Measurements from ENCODE around the gene GABRQ.
"Not testable (repeated sequence)": the region's sequence is repeated elsewhere in the genome, so short reads cannot be mapped to it uniquely, and the experiment has no call there.

GABRQ gene

DNA sequence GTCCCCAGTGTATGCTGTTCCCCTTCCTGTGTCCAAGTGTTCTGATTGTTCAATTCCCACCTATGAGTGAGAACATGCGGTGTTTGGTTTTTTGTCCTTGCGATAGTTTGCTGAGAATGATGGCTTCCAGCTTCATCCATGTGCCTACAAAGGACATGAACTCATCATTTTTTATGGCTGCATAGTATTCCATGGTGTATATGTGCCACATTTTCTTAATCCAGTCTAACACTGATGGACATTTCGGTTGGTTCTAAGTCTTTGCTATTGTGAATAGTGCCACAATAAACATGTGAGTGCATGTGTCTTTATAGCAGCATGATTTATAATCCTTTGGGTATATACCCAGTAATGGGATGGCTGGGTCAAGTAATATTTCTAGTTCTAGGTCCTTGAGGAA, 37.0 kb downstream of the GABRQ start:
- H2BK5ac ChIP-seq (ENCODE audit: low read depth, low read length, poor library complexity, severe bottlenecking); H3K4me2 ChIP-seq (ENCODE audit: low read length, poor library complexity, severe bottlenecking); H2BK15ac ChIP-seq (ENCODE audit: low read depth, poor library complexity, severe bottlenecking); H3K27me3 ChIP-seq (ENCODE audit: control insufficient read depth in 1 of 2, insufficient read depth in 1 of 2, low read length in 2 of 2); H3K36me3 ChIP-seq (ENCODE audit: control insufficient read depth in 1 of 2, insufficient read depth in 2 of 2, low read depth in 1 of 2, low read length in 2 of 2); H2BK120ac ChIP-seq (ENCODE audit: low read depth, low read length); H4K8ac ChIP-seq (ENCODE audit: low read length); H3K18ac ChIP-seq (ENCODE audit: low read depth in 1 of 2, low read length in 2 of 2); H3K79me1 ChIP-seq (replicated peaks; ENCODE audit: low read length, poor library complexity, severe bottlenecking); H3K14ac ChIP-seq (ENCODE audit: low read length in 2 of 2); H4K91ac ChIP-seq (ENCODE audit: low read length); H3K4ac ChIP-seq (ENCODE audit: low read depth in 1 of 2, low read length in 2 of 2); H2AFZ ChIP-seq (ENCODE audit: low read depth, low read length); DNase-seq; H3K9me3 ChIP-seq (ENCODE audit: control insufficient read depth, low read length); H3K9ac ChIP-seq (ENCODE audit: low read length); H2AK5ac ChIP-seq (ENCODE audit: low read length, severe bottlenecking); H3K27ac ChIP-seq (ENCODE audit: low read length, poor library complexity, severe bottlenecking); H3K23ac ChIP-seq (ENCODE audit: low read length in 2 of 2); H2BK12ac ChIP-seq (ENCODE audit: low read length in 2 of 2); H3K4me1 ChIP-seq (ENCODE audit: control insufficient read depth, insufficient read depth, low read depth, low read length); H3K4me3 ChIP-seq (ENCODE audit: insufficient read depth in 1 of 2, low read depth in 1 of 2, low read length in 2 of 2): not testable (repeated sequence)
- no CpG with 5 or more reads among the region's 3 CpGs for WGBS

DNA sequence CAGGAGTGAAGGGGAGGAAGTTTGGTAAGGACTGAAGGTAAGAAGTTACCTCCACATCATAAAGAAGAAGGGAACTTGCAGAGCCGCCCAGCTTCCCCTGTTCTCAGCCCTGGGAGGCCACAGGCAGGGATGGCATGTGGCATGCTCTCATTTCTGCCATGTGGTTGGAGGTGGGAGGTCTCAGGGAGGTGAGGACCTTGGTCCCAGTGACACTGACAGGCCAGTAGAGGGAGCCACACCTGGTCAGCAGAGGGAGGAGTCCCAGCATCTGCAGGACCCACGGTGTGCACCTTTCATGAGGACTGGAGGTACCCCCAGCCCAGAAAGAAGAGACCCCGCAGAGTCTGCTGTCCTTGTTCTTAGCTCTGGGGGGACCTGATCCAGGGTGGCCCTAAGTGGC, 43.3 kb downstream of the GABRQ start:
- not testable (repeated sequence) for H2BK5ac ChIP-seq (ENCODE audit: low read depth, low read length, poor library complexity, severe bottlenecking); H2BK15ac ChIP-seq (ENCODE audit: low read depth, poor library complexity, severe bottlenecking); H3K27ac ChIP-seq (ENCODE audit: low read length, poor library complexity, severe bottlenecking); H4K8ac ChIP-seq (ENCODE audit: low read length); H3K14ac ChIP-seq (ENCODE audit: low read length in 2 of 2); H3K4me3 ChIP-seq (ENCODE audit: insufficient read depth in 1 of 2, low read depth in 1 of 2, low read length in 2 of 2); H3K36me3 ChIP-seq (ENCODE audit: control insufficient read depth in 1 of 2, insufficient read depth in 2 of 2, low read depth in 1 of 2, low read length in 2 of 2); H3K27me3 ChIP-seq (ENCODE audit: control insufficient read depth in 1 of 2, insufficient read depth in 1 of 2, low read length in 2 of 2); H3K18ac ChIP-seq (ENCODE audit: low read depth in 1 of 2, low read length in 2 of 2); H3K9me3 ChIP-seq (ENCODE audit: control insufficient read depth, low read length); H3K4ac ChIP-seq (ENCODE audit: low read depth in 1 of 2, low read length in 2 of 2); DNase-seq; H3K4me1 ChIP-seq (ENCODE audit: control insufficient read depth, insufficient read depth, low read depth, low read length); H3K4me2 ChIP-seq (ENCODE audit: low read length, poor library complexity, severe bottlenecking); H4K91ac ChIP-seq (ENCODE audit: low read length); H3K9ac ChIP-seq (ENCODE audit: low read length); H2AK5ac ChIP-seq (ENCODE audit: low read length, severe bottlenecking); H3K23ac ChIP-seq (ENCODE audit: low read length in 2 of 2); H2BK12ac ChIP-seq (ENCODE audit: low read length in 2 of 2); H2BK120ac ChIP-seq (ENCODE audit: low read depth, low read length); H3K79me1 ChIP-seq (replicated peaks; ENCODE audit: low read length, poor library complexity, severe bottlenecking); H2AFZ ChIP-seq (ENCODE audit: low read depth, low read length)
- WGBS = no CpG with 5 or more reads among the region's 3 CpGs

DNA sequence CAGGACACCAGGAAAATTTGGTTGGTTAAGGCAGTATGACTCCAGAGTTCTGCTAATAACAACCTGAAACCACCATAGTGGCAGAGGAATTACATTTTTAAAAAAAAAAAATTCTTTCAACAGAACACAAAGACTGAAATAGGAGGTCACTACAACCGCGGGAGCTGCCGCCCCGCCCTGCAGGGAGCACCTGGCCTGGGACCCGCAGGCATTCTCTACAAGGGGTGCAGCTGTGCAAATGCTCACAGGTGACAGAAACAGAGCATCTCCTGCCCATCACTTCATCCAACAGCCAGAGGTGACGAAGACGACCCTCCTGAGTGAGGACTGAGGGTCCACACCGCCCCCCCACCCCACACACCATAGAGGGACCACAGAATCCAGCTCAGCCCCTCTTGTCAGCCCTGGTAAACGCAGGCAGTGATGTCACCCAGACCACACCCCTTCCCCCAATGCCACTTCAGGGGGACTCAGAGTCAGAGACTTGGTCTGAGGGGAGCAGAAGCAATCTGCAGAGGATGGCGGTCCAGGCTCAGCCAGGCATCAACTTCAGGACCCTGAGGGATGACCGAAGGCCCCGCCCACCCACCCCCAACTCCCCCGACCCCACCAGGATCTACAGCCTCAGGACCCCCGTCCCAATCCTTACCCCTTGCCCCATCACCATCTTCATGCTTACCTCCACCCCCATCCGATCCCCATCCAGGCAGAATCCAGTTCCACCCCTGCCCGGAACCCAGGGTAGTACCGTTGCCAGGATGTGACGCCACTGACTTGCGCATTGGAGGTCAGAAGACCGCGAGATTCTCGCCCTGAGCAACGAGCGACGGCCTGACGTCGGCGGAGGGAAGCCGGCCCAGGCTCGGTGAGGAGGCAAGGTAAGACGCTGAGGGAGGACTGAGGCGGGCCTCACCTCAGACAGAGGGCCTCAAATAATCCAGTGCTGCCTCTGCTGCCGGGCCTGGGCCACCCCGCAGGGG, 60.5 kb downstream of the GABRQ start, which contains the start of gene MAGEA3:
Gene MAGEA3 (plus strand): TSS at position 843 of the 980 bp plus-strand sequence. CDS start 2,039 bp downstream, outside the sequence.
- not testable (repeated sequence) for H3K4me2 ChIP-seq (ENCODE audit: low read length, poor library complexity, severe bottlenecking); H2AFZ ChIP-seq (ENCODE audit: low read depth, low read length); H3K4me1 ChIP-seq (ENCODE audit: control insufficient read depth, insufficient read depth, low read depth, low read length); H3K79me1 ChIP-seq (replicated peaks; ENCODE audit: low read length, poor library complexity, severe bottlenecking); H3K18ac ChIP-seq (ENCODE audit: low read depth in 1 of 2, low read length in 2 of 2); H3K27me3 ChIP-seq (ENCODE audit: control insufficient read depth in 1 of 2, insufficient read depth in 1 of 2, low read length in 2 of 2); H2BK120ac ChIP-seq (ENCODE audit: low read depth, low read length); H2BK12ac ChIP-seq (ENCODE audit: low read length in 2 of 2); H3K23ac ChIP-seq (ENCODE audit: low read length in 2 of 2); H4K8ac ChIP-seq (ENCODE audit: low read length); H3K36me3 ChIP-seq (ENCODE audit: control insufficient read depth in 1 of 2, insufficient read depth in 2 of 2, low read depth in 1 of 2, low read length in 2 of 2); H2AK5ac ChIP-seq (ENCODE audit: low read length, severe bottlenecking); H3K4ac ChIP-seq (ENCODE audit: low read depth in 1 of 2, low read length in 2 of 2); DNase-seq; H3K9ac ChIP-seq (ENCODE audit: low read length); H4K91ac ChIP-seq (ENCODE audit: low read length); H3K14ac ChIP-seq (ENCODE audit: low read length in 2 of 2); H2BK5ac ChIP-seq (ENCODE audit: low read depth, low read length, poor library complexity, severe bottlenecking); H2BK15ac ChIP-seq (ENCODE audit: low read depth, poor library complexity, severe bottlenecking); H3K9me3 ChIP-seq (ENCODE audit: control insufficient read depth, low read length); H3K4me3 ChIP-seq (ENCODE audit: insufficient read depth in 1 of 2, low read depth in 1 of 2, low read length in 2 of 2); H3K27ac ChIP-seq (ENCODE audit: low read length, poor library complexity, severe bottlenecking)
- no CpG with 5 or more reads among the region's 34 CpGs for WGBS

DNA sequence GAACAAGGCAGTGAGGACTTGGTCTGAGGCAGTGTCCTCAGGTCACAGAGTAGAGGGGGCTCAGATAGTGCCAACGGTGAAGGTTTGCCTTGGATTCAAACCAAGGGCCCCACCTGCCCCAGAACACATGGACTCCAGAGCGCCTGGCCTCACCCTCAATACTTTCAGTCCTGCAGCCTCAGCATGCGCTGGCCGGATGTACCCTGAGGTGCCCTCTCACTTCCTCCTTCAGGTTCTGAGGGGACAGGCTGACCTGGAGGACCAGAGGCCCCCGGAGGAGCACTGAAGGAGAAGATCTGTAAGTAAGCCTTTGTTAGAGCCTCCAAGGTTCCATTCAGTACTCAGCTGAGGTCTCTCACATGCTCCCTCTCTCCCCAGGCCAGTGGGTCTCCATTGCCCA, 62.7 kb downstream of the GABRQ start:
- not testable (repeated sequence) for H3K23ac ChIP-seq (ENCODE audit: low read length in 2 of 2); H2BK15ac ChIP-seq (ENCODE audit: low read depth, poor library complexity, severe bottlenecking); H3K4ac ChIP-seq (ENCODE audit: low read depth in 1 of 2, low read length in 2 of 2); H3K27me3 ChIP-seq (ENCODE audit: control insufficient read depth in 1 of 2, insufficient read depth in 1 of 2, low read length in 2 of 2); H2BK120ac ChIP-seq (ENCODE audit: low read depth, low read length); H4K91ac ChIP-seq (ENCODE audit: low read length); H3K4me3 ChIP-seq (ENCODE audit: insufficient read depth in 1 of 2, low read depth in 1 of 2, low read length in 2 of 2); H3K18ac ChIP-seq (ENCODE audit: low read depth in 1 of 2, low read length in 2 of 2); H2BK12ac ChIP-seq (ENCODE audit: low read length in 2 of 2); H3K27ac ChIP-seq (ENCODE audit: low read length, poor library complexity, severe bottlenecking); H3K4me2 ChIP-seq (ENCODE audit: low read length, poor library complexity, severe bottlenecking); H2AFZ ChIP-seq (ENCODE audit: low read depth, low read length); H2AK5ac ChIP-seq (ENCODE audit: low read length, severe bottlenecking); H3K4me1 ChIP-seq (ENCODE audit: control insufficient read depth, insufficient read depth, low read depth, low read length); H3K14ac ChIP-seq (ENCODE audit: low read length in 2 of 2); H3K36me3 ChIP-seq (ENCODE audit: control insufficient read depth in 1 of 2, insufficient read depth in 2 of 2, low read depth in 1 of 2, low read length in 2 of 2); H2BK5ac ChIP-seq (ENCODE audit: low read depth, low read length, poor library complexity, severe bottlenecking); H3K9me3 ChIP-seq (ENCODE audit: control insufficient read depth, low read length); H3K9ac ChIP-seq (ENCODE audit: low read length); H4K8ac ChIP-seq (ENCODE audit: low read length); H3K79me1 ChIP-seq (replicated peaks; ENCODE audit: low read length, poor library complexity, severe bottlenecking); DNase-seq
- whole genome bisulfite sequencing = no CpG with 5 or more reads among the region's 5 CpGs
